Heart left ventricle (tissue), 13 donors: ENCODE results near the gene CCDC150.

ENCODE experiments used
- POLR2A ChIP-seq, 2 donors: fragments of 450-650 bp; IDR thresholded peaks; one replicate each; pipeline ENCODE4 v1.6.1; 2017; ENCODE audit warnings: antibody characterized with exemption in 2 of 2, mild to moderate bottlenecking in 2 of 2, moderate library complexity in 2 of 2
- TF ChIP-seq, protein P1 (sequence below), 12 donors: fragments of 200-600 bp; sonication (generic) in 4 of 12; IDR thresholded peaks; one replicate each; pipeline versions ENCODE4 v1.5.0 to v1.8.0; 2018 to 2022; ENCODE audit warnings: antibody characterized with exemption in 12 of 12, mild to moderate bottlenecking in 5 of 12
- donor health status: ischemic (EF 13 %, LVEDD 7.1; RV severe dilation, severe dysfunction).
- donor health status: DM: no; HTN: yes; CAD: no.
- donor health status: DM: no; HTN: no; CAD: no.
- donor health status: ischemic (EF 25% LVEDD 6.9; RV normal size, moderate dysfunction).
- donor health status: ischemic (EF 25% LVEDD 5.7; RV mildly dilated, moderate dysfunction).
- donor health status: ischemic (EF 35%, LVEDD 5.7; RV mildly dilated, moderate dysfunction).
- donor health status: nonischemic (EF 11% LVEDD 7.7; RV severe dilation, severe dysfunction).
- donor health status: DM: yes; HTN: yes; CAD: no.
- donor health status: PGD.
- donor health status: ischemic (EF 29% LVEDD 5.4; RV normal size, mild dysfunction).
- donor health status: nonischemic (EF 23%, LVEDD 6.1; RV moderate dilation, normal function).

GRCh38 chr2:196591004-196591403 is 48.5 kb upstream of the CCDC150 start:
- TF ChIP-seq, protein P1, sequence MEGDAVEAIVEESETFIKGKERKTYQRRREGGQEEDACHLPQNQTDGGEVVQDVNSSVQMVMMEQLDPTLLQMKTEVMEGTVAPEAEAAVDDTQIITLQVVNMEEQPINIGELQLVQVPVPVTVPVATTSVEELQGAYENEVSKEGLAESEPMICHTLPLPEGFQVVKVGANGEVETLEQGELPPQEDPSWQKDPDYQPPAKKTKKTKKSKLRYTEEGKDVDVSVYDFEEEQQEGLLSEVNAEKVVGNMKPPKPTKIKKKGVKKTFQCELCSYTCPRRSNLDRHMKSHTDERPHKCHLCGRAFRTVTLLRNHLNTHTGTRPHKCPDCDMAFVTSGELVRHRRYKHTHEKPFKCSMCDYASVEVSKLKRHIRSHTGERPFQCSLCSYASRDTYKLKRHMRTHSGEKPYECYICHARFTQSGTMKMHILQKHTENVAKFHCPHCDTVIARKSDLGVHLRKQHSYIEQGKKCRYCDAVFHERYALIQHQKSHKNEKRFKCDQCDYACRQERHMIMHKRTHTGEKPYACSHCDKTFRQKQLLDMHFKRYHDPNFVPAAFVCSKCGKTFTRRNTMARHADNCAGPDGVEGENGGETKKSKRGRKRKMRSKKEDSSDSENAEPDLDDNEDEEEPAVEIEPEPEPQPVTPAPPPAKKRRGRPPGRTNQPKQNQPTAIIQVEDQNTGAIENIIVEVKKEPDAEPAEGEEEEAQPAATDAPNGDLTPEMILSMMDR (IDR thresholded peaks at IDR 0.05) = no peak
- TF ChIP-seq POLR2A (IDR thresholded peaks at IDR 0.05) = no peak
